Measurements from ENCODE around the gene HECA. TPM values are rescaled to one million over a fixed set of nuclear protein-coding genes. Genes with fewer than 3 reads are reported as not detected.

Gene HECA
- total and polyA plus RNA-seq, 11 donors, result 16.5 to 67.0 (median 47.9) TPM

- no peaks in the 10 kb centered on the region for H3K27me3 ChIP-seq
- peaks cover 0 to 16% (median 7%) of the 10 kb centered on the region in 9 donors for H3K36me3 ChIP-seq
- H3K9me3 ChIP-seq, result no peaks in the 10 kb centered on the region
- no peak for DNase-seq
- no peak overlapping the region for H3K27ac ChIP-seq
- 76 to 97% (median 96%) methylated on average over 3 of the region's 3 CpGs for WGBS, 4 donors
- no peak overlapping the region for H3K4me3 ChIP-seq
- peaks cover 0 to 14% (median 0%) of the 10 kb centered on the region in 12 donors for H3K4me1 ChIP-seq
- TF ChIP-seq POLR2A (IDR thresholded peaks at IDR 0.05), result no peak
- TF ChIP-seq CTCF (IDR thresholded peaks at IDR 0.05), result no peak
- intact Hi-C loops (cut with DNase I), result no loop called here
- ATAC-seq, result no peak
Observed at GRCh38 chr6:139186242-139186641, 51.4 kb downstream of the HECA start.

- no peak for ATAC-seq
- intact Hi-C loops (cut with DNase I), result no loop called here
- Histone ChIP-seq H3K9me3 (no peaks in the 10 kb centered on the region), H3K4me3 (no peak overlapping the region), H3K36me3 (peaks cover 0 to 11% (median 2%) of the 10 kb centered on the region in 9 donors), H3K27ac (no peak overlapping the region), H3K4me1 (peaks cover 0 to 14% (median 0%) of the 10 kb centered on the region in 12 donors), H3K27me3 (no peaks in the 10 kb centered on the region)
- TF ChIP-seq CTCF (IDR thresholded peaks at IDR 0.05), result no peak
- no peak for TF ChIP-seq POLR2A (IDR thresholded peaks at IDR 0.05)
- no peak for DNase-seq
- 84 to 100% (median 91%) methylated on average over 1 of the region's 1 CpG for WGBS, 4 donors
Observed at GRCh38 chr6:139186692-139187091, 51.8 kb downstream of the HECA start.

GRCh38 chr6:139187489-139187888 is 52.6 kb downstream of the HECA start:
- ATAC-seq, result no peak
- Histone ChIP-seq H3K27me3 (no peaks in the 10 kb centered on the region), H3K27ac (no peak overlapping the region), H3K36me3 (peaks cover 0 to 5% (median 0%) of the 10 kb centered on the region in 9 donors), H3K4me1 (peaks cover 0 to 14% (median 0%) of the 10 kb centered on the region in 12 donors), H3K4me3 (no peak overlapping the region), H3K9me3 (no peaks in the 10 kb centered on the region)
- WGBS, 4 donors, result 54 to 61% (median 59%) methylated on average over 4 of the region's 4 CpGs
- intact Hi-C loops (cut with DNase I), result no loop called here
- DNase-seq, result no peak
- no peak for TF ChIP-seq POLR2A (IDR thresholded peaks at IDR 0.05)

- 78 to 83% (median 82%) methylated on average over 3 of the region's 3 CpGs for WGBS, 4 donors
- H3K4me1 ChIP-seq, result peaks cover 0 to 14% (median 0%) of the 10 kb centered on the region in 12 donors
- no peak for TF ChIP-seq CTCF (IDR thresholded peaks at IDR 0.05)
- TF ChIP-seq POLR2A (IDR thresholded peaks at IDR 0.05), result no peak
Observed at GRCh38 chr6:139189665-139190064, 54.8 kb downstream of the HECA start.

GRCh38 chr6:139194740-139195139 is 59.9 kb downstream of the HECA start:
- Histone ChIP-seq H3K36me3 (peaks cover 0 to 3% (median 0%) of the 10 kb centered on the region in 9 donors), H3K27me3 (no peaks in the 10 kb centered on the region), H3K4me1 (peaks cover 0 to 6% (median 0%) of the 10 kb centered on the region in 12 donors), H3K9me3 (no peaks in the 10 kb centered on the region), H3K27ac (no peak overlapping the region), H3K4me3 (no peak overlapping the region)
- TF ChIP-seq CTCF (IDR thresholded peaks at IDR 0.05) (no peak), POLR2A (IDR thresholded peaks at IDR 0.05) (no peak)
- ATAC-seq (no peak), DNase-seq (no peak)
- intact Hi-C loops (cut with DNase I), result no loop called here
- WGBS, 4 donors, result 64 to 76% (median 67%) methylated on average over 3 of the region's 3 CpGs

More at GRCh38 chr6:139189665-139190064, 54.8 kb downstream of the HECA start:
- intact Hi-C loops (cut with DNase I), result no loop called here
- H3K4me3 ChIP-seq, result no peak overlapping the region
- no peak overlapping the region for H3K27ac ChIP-seq
- ATAC-seq (no peak), DNase-seq (no peak)
- peaks cover 0 to 3% (median 0%) of the 10 kb centered on the region in 9 donors for H3K36me3 ChIP-seq
- H3K9me3 ChIP-seq, result no peaks in the 10 kb centered on the region
- no peaks in the 10 kb centered on the region for H3K27me3 ChIP-seq
